ENCODE measurements around the gene ACVR2A. TPM values are rescaled to one million over a fixed set of nuclear protein-coding genes. Genes with fewer than 3 reads are reported as not detected.

Gene ACVR2A
- total RNA-seq, 2 experiments from 2014 or later, result 13.3 to 14.6 TPM

GRCh38 chr2:147808520-147808919 is 36.3 kb upstream of the ACVR2A start:
- Histone ChIP-seq H3K27ac (ENCODE audit: low read depth in 1 of 2, low read length in 2 of 2) (no peak overlapping the region), H3K36me3 (ENCODE audit: insufficient read depth, low read length) (no peaks in the 10 kb centered on the region), H3K27me3 (ENCODE audit: control insufficient read depth in 1 of 2, insufficient read depth in 2 of 2, low read length in 2 of 2) (no peaks in the 10 kb centered on the region), H3K9me3 (ENCODE audit: control insufficient read depth in 1 of 2, insufficient read depth in 1 of 2, low read length in 2 of 2) (no peaks in the 10 kb centered on the region), H3K4me1 (ENCODE audit: insufficient read depth, low read length) (no peaks in the 10 kb centered on the region), H3K4me3 (ENCODE audit: low read length) (no peak overlapping the region)
- CTCF ChIA-PET, result no interaction called here
- no peaks in the 10 kb centered on the region for H3K27me3 Mint-ChIP-seq
- H3K36me3 Mint-ChIP-seq (ENCODE audit: low read depth), result no peaks in the 10 kb centered on the region
- H3K4me1 Mint-ChIP-seq (ENCODE audit: low read depth), result no peaks in the 10 kb centered on the region
- POLR2A ChIA-PET, result no interaction called here
- no peak overlapping the region for H3K27ac Mint-ChIP-seq
- DNase-seq, result no peak
- peaks cover 3% of the 10 kb centered on the region for H3K9me3 Mint-ChIP-seq
- TF ChIP-seq CTCF (IDR thresholded peaks at IDR 0.05), result no peak
- no peak for ATAC-seq (ENCODE audit: poor library complexity)
- intact Hi-C loops (cut with DNase I, micrococcal nuclease), result no loop called here
- no peak overlapping the region for H3K4me3 Mint-ChIP-seq

- H3K9me3 ChIP-seq (ENCODE audit: control insufficient read depth in 1 of 2, insufficient read depth in 1 of 2, low read length in 2 of 2), result no peaks in the 10 kb centered on the region
- CTCF ChIA-PET, result no interaction called here
- no peaks in the 10 kb centered on the region for H3K36me3 Mint-ChIP-seq (ENCODE audit: low read depth)
- no peaks in the 10 kb centered on the region for H3K4me1 ChIP-seq (ENCODE audit: insufficient read depth, low read length)
- no peaks in the 10 kb centered on the region for H3K27me3 Mint-ChIP-seq
- no peak overlapping the region for H3K4me3 Mint-ChIP-seq
- no peak for ATAC-seq (ENCODE audit: poor library complexity)
- no peak for DNase-seq
- POLR2A ChIA-PET, result no interaction called here
- no peak overlapping the region for H3K27ac Mint-ChIP-seq
- no peak overlapping the region for H3K27ac ChIP-seq (ENCODE audit: low read depth in 1 of 2, low read length in 2 of 2)
- TF ChIP-seq CTCF (IDR thresholded peaks at IDR 0.05), result no peak
- intact Hi-C loops (cut with DNase I, micrococcal nuclease), result no loop called here
- H3K27me3 ChIP-seq (ENCODE audit: control insufficient read depth in 1 of 2, insufficient read depth in 2 of 2, low read length in 2 of 2), result peaks cover 0 to 7% of the 10 kb centered on the region in 2 experiments
- no peaks in the 10 kb centered on the region for H3K36me3 ChIP-seq (ENCODE audit: insufficient read depth, low read length)
- no peak overlapping the region for H3K4me3 ChIP-seq (ENCODE audit: low read length)
- peaks cover 3% of the 10 kb centered on the region for H3K9me3 Mint-ChIP-seq
- no peaks in the 10 kb centered on the region for H3K4me1 Mint-ChIP-seq (ENCODE audit: low read depth)
These were observed 33.7 kb upstream of the ACVR2A start for GRCh38 chr2:147810883-147811765.

- Histone ChIP-seq H3K27me3 (ENCODE audit: control insufficient read depth in 1 of 2, insufficient read depth in 2 of 2, low read length in 2 of 2) (peaks cover 0 to 16% of the 10 kb centered on the region in 2 experiments), H3K4me3 (ENCODE audit: low read length) (no peak overlapping the region), H3K9me3 (ENCODE audit: control insufficient read depth in 1 of 2, insufficient read depth in 1 of 2, low read length in 2 of 2) (no peaks in the 10 kb centered on the region), H3K4me1 (ENCODE audit: insufficient read depth, low read length) (no peaks in the 10 kb centered on the region), H3K27ac (ENCODE audit: low read depth in 1 of 2, low read length in 2 of 2) (no peak overlapping the region), H3K36me3 (ENCODE audit: insufficient read depth, low read length) (no peaks in the 10 kb centered on the region)
- H3K27ac Mint-ChIP-seq, result no peak overlapping the region
- CTCF ChIA-PET, result no interaction called here
- no peak for TF ChIP-seq CTCF (IDR thresholded peaks at IDR 0.05)
- POLR2A ChIA-PET, result no interaction called here
- no peak overlapping the region for H3K4me3 Mint-ChIP-seq
- peaks cover 6% of the 10 kb centered on the region for H3K9me3 Mint-ChIP-seq
- ATAC-seq (ENCODE audit: poor library complexity) (no peak), DNase-seq (no peak)
- no peaks in the 10 kb centered on the region for H3K36me3 Mint-ChIP-seq (ENCODE audit: low read depth)
- intact Hi-C loops (cut with DNase I, micrococcal nuclease), result no loop called here
- no peaks in the 10 kb centered on the region for H3K4me1 Mint-ChIP-seq (ENCODE audit: low read depth)
- peaks cover 23% of the 10 kb centered on the region for H3K27me3 Mint-ChIP-seq
These were observed 26.1 kb upstream of the ACVR2A start for GRCh38 chr2:147818741-147819140.

All from CD4-positive, alpha-beta T cell (primary cell).